Neural cell (in vitro differentiated cells): ENCODE measurements around the gene MAP1LC3B2. TPM values are rescaled to one million over a fixed set of nuclear protein-coding genes. Genes with fewer than 3 reads are reported as not detected.

Experiments
- H2AFZ ChIP-seq: fragments of 200-600, 300-800 bp; sonication (generic), shearing (Covaris generic); 2 replicates; pipeline ENCODE4 v1.6.0; 2014; ENCODE audit warnings: low read depth, mild to moderate bottlenecking, antibody characterized with exemption, low read length, moderate library complexity
- H3F3A ChIP-seq: fragments of 200-600 bp; shearing (Covaris generic); 2 replicates; pipeline ENCODE4 v1.6.1; 2016; ENCODE audit warnings: mild to moderate bottlenecking, moderate library complexity, mixed read lengths, antibody characterized with exemption, low read length; ENCODE audit not compliant: insufficient read depth, poor library complexity, severe bottlenecking
- H3K27ac ChIP-seq: fragments of 200-600, 300-800 bp; sonication (generic), shearing (Covaris generic); 2 replicates; pipeline ENCODE4 v1.5.1; 2014; ENCODE audit warnings: mild to moderate bottlenecking, low read length, moderate library complexity
- H3K27me3 ChIP-seq: fragments of 300-800, 200-600 bp; sonication (generic), shearing (Covaris generic); 2 replicates; pipeline ENCODE4 v1.6.0; 2014; ENCODE audit warnings: mild to moderate bottlenecking, low read depth, low read length, moderate library complexity; ENCODE audit not compliant: insufficient read depth
- H3K36me3 ChIP-seq: fragments of 300-800, 200-600 bp; sonication (generic), shearing (Covaris generic); 2 replicates; pipeline ENCODE4 v1.5.1; 2014; ENCODE audit warnings: mild to moderate bottlenecking, antibody characterized with exemption, low read length, moderate library complexity; ENCODE audit not compliant: insufficient read depth
- H3K4me2 ChIP-seq: fragments of 300-800, 200-600 bp; sonication (generic), shearing (Covaris generic); 2 replicates; pipeline ENCODE4 v1.6.0; 2014; ENCODE audit warnings: mild to moderate bottlenecking, low read length
- H3K4me3 ChIP-seq: fragments of 300-800, 200-600 bp; sonication (generic), shearing (Covaris generic); 2 replicates; pipeline ENCODE4 v1.5.1; 2014; ENCODE audit warnings: mild to moderate bottlenecking, low read length, moderate library complexity
- H3K79me2 ChIP-seq: fragments of 200-600 bp; shearing (Covaris generic); replicated peaks from 2 replicates; pipeline ENCODE4 v1.6.0; 2014; ENCODE audit warnings: mild to moderate bottlenecking, low read length, moderate library complexity; ENCODE audit not compliant: insufficient read depth
- H3K9ac ChIP-seq: fragments of 300-800, 200-600 bp; sonication (generic), shearing (Covaris generic); 2 replicates; pipeline ENCODE4 v1.6.1; 2016; ENCODE audit warnings: mild to moderate bottlenecking, low read length, mixed read lengths
- H3K9me2 ChIP-seq: fragments of 200-600 bp; shearing (Covaris generic); 2 replicates; pipeline ENCODE4 v1.6.1; 2016; ENCODE audit warnings: mild to moderate bottlenecking, low read length, mixed read lengths; ENCODE audit not compliant: insufficient read depth
- H3K9me3 ChIP-seq: fragments of 200-600, 300-800 bp; sonication (generic), shearing (Covaris generic); 2 replicates; pipeline ENCODE4 v1.6.1; 2016; ENCODE audit warnings: mild to moderate bottlenecking, mixed run types, low read length, moderate library complexity, mixed read lengths
- H4K20me1 ChIP-seq: fragments of 200-600 bp; shearing (Covaris generic); 2 replicates; pipeline ENCODE4 v1.6.1; 2016; ENCODE audit warnings: mild to moderate bottlenecking, mixed run types; ENCODE audit not compliant: insufficient read depth
- CTCF ChIP-seq: fragments of 450-650 bp; IDR thresholded peaks from 2 replicates; pipeline ENCODE4 v1.5.1; 2014; ENCODE audit warnings: antibody characterized with exemption, mild to moderate bottlenecking, moderate library complexity; ENCODE audit not compliant: poor library complexity, severe bottlenecking
- EP300 ChIP-seq: fragments of 450-650 bp; conservative IDR thresholded peaks from 2 replicates; pipeline ENCODE4 v1.6.1; 2014; ENCODE audit warnings: antibody characterized with exemption, mild to moderate bottlenecking, moderate library complexity; ENCODE audit not compliant: poor library complexity, severe bottlenecking
- EZH2 ChIP-seq: fragments of 200-600, 300-800 bp; shearing (Covaris generic), sonication (generic); IDR thresholded peaks from 2 replicates; pipeline ENCODE4 v1.6.1; 2014; ENCODE audit warnings: antibody characterized with exemption, low read length, borderline replicate concordance, mild to moderate bottlenecking; ENCODE audit not compliant: insufficient read depth, poor library complexity, severe bottlenecking
- MXI1 ChIP-seq: fragments of 450-650 bp; conservative IDR thresholded peaks from 2 replicates; pipeline ENCODE4 v1.6.1; 2014; ENCODE audit warnings: antibody characterized with exemption, mild to moderate bottlenecking; ENCODE audit not compliant: poor library complexity, severe bottlenecking
- POLR2AphosphoS5 ChIP-seq: IDR thresholded peaks from 2 replicates; pipeline ENCODE4 v1.6.1; 2012
- RAD21 ChIP-seq: fragments of 450-650 bp; conservative IDR thresholded peaks from 2 replicates; pipeline ENCODE4 v1.6.1; 2014; ENCODE audit warnings: antibody characterized with exemption, mild to moderate bottlenecking, moderate library complexity
- REST ChIP-seq: IDR thresholded peaks from 2 replicates; pipeline ENCODE4 v1.6.1; 2012; ENCODE audit warnings: borderline replicate concordance
- SMC3 ChIP-seq: fragments of 450-650 bp; conservative IDR thresholded peaks from 2 replicates; pipeline ENCODE4 v1.6.1; 2014; ENCODE audit warnings: antibody characterized with exemption, mild to moderate bottlenecking, moderate library complexity; ENCODE audit not compliant: poor library complexity
- TAF1 ChIP-seq: IDR thresholded peaks from 2 replicates; pipeline ENCODE4 v1.6.1; 2012; ENCODE audit warnings: low read depth
- polyA plus RNA-seq: library from polyadenylated mRNA; depleted of rRNA; stranded (reverse); fragments of >200 nt; gene quantifications from 2 replicates; pipeline ENCODE4 v1.2.3, GENCODE V29; 2014

The MAP1LC3B2 gene
- polyA plus RNA-seq, 1 donor from 2014 or later: 3.9 TPM

GRCh38 chr12:116565963-116566362 is 6.8 kb downstream of the MAP1LC3B2 start:
- no peak for TF ChIP-seq POLR2AphosphoS5
- TF ChIP-seq CTCF: no peak
- no peak for TF ChIP-seq REST
- no peak for TF ChIP-seq EP300
- no peak for TF ChIP-seq TAF1
- no peak for TF ChIP-seq MXI1
- no peak for TF ChIP-seq RAD21
- TF ChIP-seq SMC3: no peak
- no peak for TF ChIP-seq EZH2

GRCh38 chr12:116568203-116568602 is 9.0 kb downstream of the MAP1LC3B2 start:
- Histone ChIP-seq H2AFZ (no peak overlapping the region), H3K9me3 (peaks cover 5% of the 10 kb centered on the region), H4K20me1 (no peaks in the 10 kb centered on the region), H3K36me3 (no peaks in the 10 kb centered on the region), H3F3A (no peaks in the 10 kb centered on the region), H3K4me2 (no peak overlapping the region), H3K4me3 (no peak overlapping the region), H3K27ac (no peak overlapping the region), H3K9ac (no peak overlapping the region), H3K79me2 (no peaks in the 10 kb centered on the region), H3K27me3 (no peaks in the 10 kb centered on the region), H3K9me2 (no peaks in the 10 kb centered on the region)
- no peak for TF ChIP-seq TAF1
- no peak for TF ChIP-seq EZH2
- TF ChIP-seq EP300: no peak
- TF ChIP-seq SMC3: no peak
- no peak for TF ChIP-seq RAD21
- TF ChIP-seq REST: no peak

More at GRCh38 chr12:116565963-116566362, 6.8 kb downstream of the MAP1LC3B2 start:
- no peak overlapping the region for H3K27ac ChIP-seq
- no peaks in the 10 kb centered on the region for H4K20me1 ChIP-seq
- no peak overlapping the region for H3K4me3 ChIP-seq
- no peaks in the 10 kb centered on the region for H3K9me2 ChIP-seq
- no peak overlapping the region for H3K9ac ChIP-seq
- no peaks in the 10 kb centered on the region for H3F3A ChIP-seq
- no peaks in the 10 kb centered on the region for H3K79me2 ChIP-seq
- H3K36me3 ChIP-seq: no peaks in the 10 kb centered on the region
- H3K27me3 ChIP-seq: no peaks in the 10 kb centered on the region
- H3K4me2 ChIP-seq: no peak overlapping the region
- no peak overlapping the region for H2AFZ ChIP-seq
- H3K9me3 ChIP-seq: peaks cover 5% of the 10 kb centered on the region
